Breast epithelium (tissue), 3 donors: ENCODE results near the gene CCDC148.

ENCODE experiments used
- CTCF ChIP-seq, 3 donors: fragments of 450-650 bp; IDR thresholded peaks; one replicate each; pipeline ENCODE4 v1.5.1; 2016 to 2017; ENCODE audit warnings: antibody characterized with exemption in 3 of 3, mild to moderate bottlenecking in 3 of 3, moderate library complexity in 3 of 3
- POLR2A ChIP-seq: fragments of 450-650 bp; IDR thresholded peaks from one replicate; pipeline ENCODE4 v1.6.1; 2016; ENCODE audit warnings: antibody characterized with exemption, mild to moderate bottlenecking, moderate library complexity
- POLR2AphosphoS5 ChIP-seq, 3 donors: sonication (generic); formaldehyde crosslinking; IDR thresholded peaks; one replicate each; pipeline ENCODE4 v1.6.1; 2017; ENCODE audit warnings: antibody characterized with exemption in 3 of 3

GRCh38 chr2:158131919-158132566 is 324.5 kb downstream of the CCDC148 start:
- TF ChIP-seq POLR2AphosphoS5 (IDR thresholded peaks at IDR 0.05) = no peak
- TF ChIP-seq CTCF (IDR thresholded peaks at IDR 0.05) = no peak
- TF ChIP-seq POLR2A = no peak
